Muscle layer of colon (tissue), 2 donors: ENCODE data around the gene U2AF2.

Experiments used
- H3K27ac ChIP-seq: one replicate; pipeline ENCODE4 v1.7.0; 2013; ENCODE audit warnings: low read depth, mild to moderate bottlenecking, low read length, moderate library complexity
- H3K27me3 ChIP-seq, 2 donors: one replicate each; pipeline ENCODE4 v1.7.0; 2013; ENCODE audit warnings: low read length in 2 of 2, mild to moderate bottlenecking in 2 of 2; ENCODE audit not compliant: insufficient read depth in 2 of 2, control insufficient read depth in 1 of 2
- H3K36me3 ChIP-seq: one replicate; pipeline ENCODE4 v1.7.0; 2013; ENCODE audit warnings: mild to moderate bottlenecking, low read length; ENCODE audit not compliant: insufficient read depth
- H3K4me1 ChIP-seq: one replicate; pipeline ENCODE4 v1.7.0; 2013; ENCODE audit warnings: mild to moderate bottlenecking, low read length; ENCODE audit not compliant: insufficient read depth
- H3K4me3 ChIP-seq, 2 donors: one replicate each; pipeline ENCODE4 v1.7.0; 2013; ENCODE audit warnings: low read length in 2 of 2, low read depth in 1 of 2, mild to moderate bottlenecking in 1 of 2, moderate library complexity in 1 of 2
- H3K9ac ChIP-seq: one replicate; pipeline ENCODE4 v1.7.0; 2013; ENCODE audit warnings: low read length
- H3K9me3 ChIP-seq: one replicate; pipeline ENCODE4 v1.7.0; 2013; ENCODE audit warnings: mild to moderate bottlenecking, low read length
- donor health status: abdominal sarcoma.
- donor health status: Adenocarcinoma of cecum.

Gene U2AF2

GRCh38 chr19:55681131-55682092, 26.6 kb downstream of the U2AF2 start:
- H3K27me3 ChIP-seq = no peaks in the 10 kb centered on the region
- no peak overlapping the region for H3K4me3 ChIP-seq
- H3K9me3 ChIP-seq = no peaks in the 10 kb centered on the region
- H3K27ac ChIP-seq = no peak overlapping the region
- H3K36me3 ChIP-seq = peaks cover 63% of the 10 kb centered on the region
- peaks cover 16% of the 10 kb centered on the region for H3K4me1 ChIP-seq
- H3K9ac ChIP-seq = no peak overlapping the region

GRCh38 chr19:55683449-55684261, 28.8 kb downstream of the U2AF2 start:
- H3K36me3 ChIP-seq = peaks cover 55% of the 10 kb centered on the region
- H3K9me3 ChIP-seq = no peaks in the 10 kb centered on the region
- no peak overlapping the region for H3K9ac ChIP-seq
- no peak overlapping the region for H3K4me3 ChIP-seq
- H3K4me1 ChIP-seq = no peaks in the 10 kb centered on the region
- H3K27me3 ChIP-seq = no peaks in the 10 kb centered on the region
- no peak overlapping the region for H3K27ac ChIP-seq

DNA sequence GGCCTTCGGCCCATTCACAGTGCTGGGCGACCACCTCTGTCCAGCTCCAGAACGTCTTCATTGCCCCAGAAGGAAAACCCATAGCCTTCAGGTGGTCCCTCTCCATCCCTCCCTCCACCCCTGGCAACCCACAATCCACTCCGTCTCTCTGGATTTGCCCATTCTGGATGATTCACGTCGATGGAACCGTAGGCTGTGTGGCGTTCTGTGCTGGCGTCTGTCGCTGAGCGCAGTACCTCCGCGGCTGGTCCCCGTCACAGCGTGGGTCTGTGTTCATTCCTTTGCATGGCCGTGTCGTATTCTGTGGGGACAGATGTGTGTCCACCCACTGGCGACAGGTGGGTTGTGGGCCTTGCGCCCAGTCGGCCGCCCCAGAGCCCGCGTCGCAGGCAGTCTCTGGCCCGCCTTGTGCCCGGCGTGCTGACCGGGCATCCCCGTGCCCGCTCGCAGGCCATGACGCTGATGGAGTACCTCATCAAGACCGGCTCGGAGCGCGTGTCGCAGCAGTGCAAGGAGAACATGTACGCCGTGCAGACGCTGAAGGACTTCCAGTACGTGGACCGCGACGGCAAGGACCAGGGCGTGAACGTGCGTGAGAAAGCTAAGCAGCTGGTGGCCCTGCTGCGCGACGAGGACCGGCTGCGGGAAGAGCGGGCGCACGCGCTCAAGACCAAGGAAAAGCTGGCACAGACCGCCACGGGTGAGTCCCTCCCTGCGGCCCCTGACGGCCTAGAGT, 30.3 kb downstream of the U2AF2 start:
- H3K4me3 ChIP-seq = no peak overlapping the region
- no peaks in the 10 kb centered on the region for H3K9me3 ChIP-seq
- no peak overlapping the region for H3K27ac ChIP-seq
- H3K9ac ChIP-seq = no peak overlapping the region
- no peaks in the 10 kb centered on the region for H3K4me1 ChIP-seq
- H3K27me3 ChIP-seq = no peaks in the 10 kb centered on the region
- peaks cover 55% of the 10 kb centered on the region for H3K36me3 ChIP-seq

GRCh38 chr19:55685776-55686175, 30.9 kb downstream of the U2AF2 start:
- no peak overlapping the region for H3K9ac ChIP-seq
- H3K9me3 ChIP-seq = no peaks in the 10 kb centered on the region
- H3K27ac ChIP-seq = no peak overlapping the region
- H3K36me3 ChIP-seq = peaks cover 55% of the 10 kb centered on the region
- H3K27me3 ChIP-seq = no peaks in the 10 kb centered on the region
- no peaks in the 10 kb centered on the region for H3K4me1 ChIP-seq
- H3K4me3 ChIP-seq = no peak overlapping the region

- Histone ChIP-seq H3K4me3 (no peak overlapping the region), H3K27ac (no peak overlapping the region), H3K9me3 (no peaks in the 10 kb centered on the region), H3K36me3 (peaks cover 54% of the 10 kb centered on the region), H3K4me1 (no peaks in the 10 kb centered on the region), H3K9ac (no peak overlapping the region), H3K27me3 (no peaks in the 10 kb centered on the region)
Observed at GRCh38 chr19:55686311-55687050, 31.6 kb downstream of the U2AF2 start.

GRCh38 chr19:55687281-55688201, 32.7 kb downstream of the U2AF2 start:
- no peaks in the 10 kb centered on the region for H3K9me3 ChIP-seq
- no peak overlapping the region for H3K4me3 ChIP-seq
- no peaks in the 10 kb centered on the region for H3K4me1 ChIP-seq
- H3K36me3 ChIP-seq = peaks cover 52% of the 10 kb centered on the region
- no peaks in the 10 kb centered on the region for H3K27me3 ChIP-seq
- H3K27ac ChIP-seq = no peak overlapping the region
- no peak overlapping the region for H3K9ac ChIP-seq

- Histone ChIP-seq H3K9ac (no peak overlapping the region), H3K27ac (no peak overlapping the region), H3K9me3 (no peaks in the 10 kb centered on the region), H3K27me3 (no peaks in the 10 kb centered on the region), H3K4me3 (no peak overlapping the region), H3K4me1 (no peaks in the 10 kb centered on the region), H3K36me3 (peaks cover 58% of the 10 kb centered on the region)
Observed at GRCh38 chr19:55688422-55689218, 33.8 kb downstream of the U2AF2 start.

- Histone ChIP-seq H3K4me3 (no peak overlapping the region), H3K9me3 (no peaks in the 10 kb centered on the region), H3K9ac (no peak overlapping the region), H3K36me3 (peaks cover 50% of the 10 kb centered on the region), H3K27ac (no peak overlapping the region), H3K27me3 (no peaks in the 10 kb centered on the region), H3K4me1 (no peaks in the 10 kb centered on the region)
Observed at GRCh38 chr19:55689411-55690108, 34.7 kb downstream of the U2AF2 start.

DNA sequence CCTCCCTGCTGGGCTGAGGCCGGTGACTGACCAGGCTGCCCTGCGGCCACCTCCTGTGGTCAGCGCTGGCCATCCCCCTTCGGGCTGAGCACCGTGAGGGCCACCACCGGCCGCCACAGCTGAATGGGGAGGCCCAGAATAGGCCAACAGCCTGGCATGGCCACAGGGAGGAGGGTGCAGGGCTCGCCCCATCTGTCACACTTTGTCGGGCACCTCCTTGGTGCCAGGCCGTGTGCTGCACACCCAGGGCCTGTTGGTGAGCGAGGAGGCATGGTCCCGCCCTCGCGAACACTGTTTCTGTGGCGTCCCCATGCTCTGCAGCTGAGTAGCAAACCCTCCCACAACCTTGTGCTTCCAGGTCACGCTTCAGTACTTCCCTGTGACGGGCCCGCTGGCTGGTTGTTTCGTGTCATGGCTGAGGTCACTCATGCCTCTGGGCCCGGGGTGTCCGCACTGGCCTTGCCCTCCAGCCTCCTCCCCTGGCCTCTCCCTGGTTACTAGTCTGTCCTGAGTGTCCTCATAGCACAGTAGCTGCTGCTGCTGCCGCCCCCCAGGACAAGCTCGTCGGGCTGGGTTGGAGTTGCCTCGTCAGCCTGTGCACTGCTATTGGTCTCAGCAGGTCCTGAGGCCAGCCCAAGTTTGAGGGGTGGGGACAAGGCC, 35.4 kb downstream of the U2AF2 start:
- Histone ChIP-seq H3K36me3 (peaks cover 47% of the 10 kb centered on the region), H3K9ac (no peak overlapping the region), H3K4me3 (no peak overlapping the region), H3K9me3 (no peaks in the 10 kb centered on the region), H3K4me1 (no peaks in the 10 kb centered on the region), H3K27me3 (no peaks in the 10 kb centered on the region), H3K27ac (no peak overlapping the region)
